NCI-H2081 (cell line): Measurements from ENCODE around the gene YY1.
"Not testable (repeated sequence)": the region's sequence is repeated elsewhere in the genome, so short reads cannot be mapped to it uniquely, and the experiment has no call there.

Source experiments
- DNase-seq, 2 experiments: peaks; one replicate each; lab custom pipeline; 2025; lab: John Stamatoyannopoulos, UW

The YY1 gene

DNA sequence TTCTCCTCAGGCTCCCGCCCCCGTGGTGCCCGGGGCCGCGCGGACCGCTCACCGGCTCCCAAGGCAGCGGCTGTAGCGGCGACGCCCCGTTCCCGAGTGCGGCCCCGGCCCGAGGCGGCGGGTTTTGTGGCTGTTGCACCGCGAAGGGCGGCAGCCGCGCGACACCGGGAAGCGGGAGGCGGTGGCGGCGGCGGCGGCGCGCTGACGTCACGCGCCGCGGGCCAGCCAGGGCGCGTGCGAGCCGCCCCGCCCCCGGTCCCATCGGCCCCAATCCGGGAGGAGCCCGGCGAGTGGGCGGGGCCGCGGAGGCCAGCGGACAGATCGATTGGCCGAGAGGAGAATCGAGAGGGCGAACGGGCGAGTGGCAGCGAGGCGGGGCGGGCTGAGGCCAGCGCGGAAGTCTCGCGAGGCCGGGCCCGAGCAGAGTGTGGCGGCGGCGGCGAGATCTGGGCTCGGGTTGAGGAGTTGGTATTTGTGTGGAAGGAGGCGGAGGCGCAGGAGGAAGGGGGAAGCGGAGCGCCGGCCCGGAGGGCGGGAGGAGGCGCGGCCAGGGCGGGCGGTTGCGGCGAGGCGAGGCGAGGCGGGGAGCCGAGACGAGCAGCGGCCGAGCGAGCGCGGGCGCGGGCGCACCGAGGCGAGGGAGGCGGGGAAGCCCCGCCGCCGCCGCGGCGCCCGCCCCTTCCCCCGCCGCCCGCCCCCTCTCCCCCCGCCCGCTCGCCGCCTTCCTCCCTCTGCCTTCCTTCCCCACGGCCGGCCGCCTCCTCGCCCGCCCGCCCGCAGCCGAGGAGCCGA, at the start of gene YY1:
TSS of gene YY1 (plus strand) at position 726 of the 792 bp plus-strand sequence. CDS start 101 bp downstream, outside the sequence.
- DNase-seq: peak; percentile 99 to 100

DNA sequence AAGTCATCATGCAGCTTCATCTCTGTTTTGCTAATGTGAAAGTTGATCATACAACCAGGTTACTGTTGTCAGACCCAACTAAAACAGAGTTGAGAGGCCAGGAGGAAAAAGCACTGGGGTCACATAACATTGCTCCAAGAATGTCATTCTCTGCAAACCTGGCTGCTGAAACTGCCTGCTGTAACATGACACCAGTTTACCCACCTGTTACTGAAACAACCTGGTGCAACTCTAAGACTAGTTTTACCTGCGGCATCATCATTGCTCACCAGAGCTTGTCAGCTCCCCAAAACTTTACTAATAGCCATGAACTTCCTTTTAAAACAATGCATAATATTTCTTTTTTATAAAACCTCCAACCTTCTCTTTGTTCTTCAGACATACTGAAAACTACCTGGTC, 48.8 kb upstream of the YY1 start:
- DNase-seq: no peak

DNA sequence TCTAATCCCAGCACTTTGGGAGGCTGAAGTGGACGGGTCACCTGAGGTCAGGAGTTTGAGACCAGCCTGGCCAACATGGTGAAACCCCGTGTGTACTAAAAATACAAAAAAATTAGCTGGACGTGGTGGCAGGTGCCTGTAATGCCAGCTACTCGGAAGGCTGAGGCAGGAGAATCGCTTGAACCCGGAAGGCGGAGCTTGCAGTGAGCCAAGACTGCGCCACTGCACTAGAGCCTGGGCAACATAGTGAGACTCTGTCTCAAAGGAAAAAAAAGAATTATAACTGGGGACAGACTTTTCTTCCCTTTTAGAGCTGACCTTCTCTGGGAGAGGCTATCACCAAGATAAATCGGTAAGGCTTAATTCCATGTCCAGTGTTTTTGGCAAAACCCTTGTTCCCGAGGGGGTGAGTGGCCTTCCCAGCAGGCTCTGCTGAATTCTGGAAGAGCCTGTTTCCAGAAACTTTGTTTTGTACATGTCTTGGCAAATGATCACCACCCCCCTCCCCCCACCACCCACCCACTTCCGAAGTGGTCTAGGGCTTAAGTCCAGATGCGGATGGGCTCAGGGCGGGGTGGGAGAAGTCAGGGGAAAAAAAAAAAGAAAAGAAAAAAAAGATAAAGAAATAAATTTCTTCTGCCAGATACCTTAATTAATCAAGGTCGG, 47.2 kb upstream of the YY1 start:
- DNase-seq: no peak

DNA sequence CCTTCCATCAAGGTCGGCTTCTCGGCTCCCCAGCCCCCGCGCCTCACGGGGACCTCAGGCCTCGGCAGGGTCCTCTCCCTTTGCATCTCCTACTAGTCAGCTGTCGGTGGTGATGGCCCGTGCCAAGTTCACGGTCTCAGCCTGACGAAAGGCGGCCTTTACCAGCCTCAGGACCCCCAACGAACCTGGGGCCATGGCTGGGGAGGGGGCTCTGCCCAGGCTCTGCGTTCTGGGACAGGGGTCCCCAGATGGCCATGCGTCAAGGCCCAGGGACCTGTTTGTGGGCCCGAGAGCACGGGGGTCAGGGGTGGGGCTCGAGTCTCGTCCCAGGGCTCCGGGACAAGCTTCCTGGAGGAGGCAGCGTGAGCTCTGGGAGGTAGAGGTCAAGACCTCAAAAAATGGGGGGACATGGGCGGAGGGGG, 46.7 kb upstream of the YY1 start:
- no peak for DNase-seq

DNA sequence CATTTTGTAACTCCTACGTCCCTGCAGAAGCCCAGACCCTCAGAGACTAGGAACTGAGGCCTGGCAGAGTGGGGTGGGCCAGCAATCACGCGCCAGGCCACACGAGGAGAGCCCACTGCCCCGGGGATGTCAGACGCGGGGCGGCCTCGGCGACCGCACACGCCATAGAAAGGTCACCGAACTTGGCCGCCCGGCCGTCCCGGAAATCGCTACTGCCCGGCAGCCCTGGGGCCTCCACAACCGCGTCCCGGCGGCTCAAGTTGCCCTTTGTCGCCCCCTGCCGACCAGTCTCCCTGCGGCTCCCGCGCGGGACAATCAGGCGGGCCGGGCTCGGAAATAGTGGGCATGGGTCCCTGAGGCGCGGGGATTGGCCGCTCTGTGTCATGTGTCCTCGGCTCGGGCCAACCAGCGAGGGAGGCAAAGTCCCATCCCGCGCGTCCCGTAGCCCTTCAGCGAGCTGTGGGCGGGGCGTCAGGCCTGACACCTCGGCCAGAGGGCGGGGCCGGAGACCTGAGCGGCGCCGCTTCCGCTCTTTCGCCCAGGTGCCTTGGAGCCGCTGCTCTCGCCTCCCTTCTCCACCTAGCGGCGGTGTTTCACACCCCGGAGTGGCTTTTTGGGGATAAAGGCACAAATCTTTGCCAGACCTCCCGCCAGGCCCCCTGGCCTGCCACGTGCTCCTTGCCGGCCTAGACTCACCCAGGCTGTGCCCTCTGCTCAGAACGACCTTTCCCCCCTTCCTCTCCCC, 46.1 kb upstream of the YY1 start:
- peak; percentile 99 to 100 for DNase-seq

DNA sequence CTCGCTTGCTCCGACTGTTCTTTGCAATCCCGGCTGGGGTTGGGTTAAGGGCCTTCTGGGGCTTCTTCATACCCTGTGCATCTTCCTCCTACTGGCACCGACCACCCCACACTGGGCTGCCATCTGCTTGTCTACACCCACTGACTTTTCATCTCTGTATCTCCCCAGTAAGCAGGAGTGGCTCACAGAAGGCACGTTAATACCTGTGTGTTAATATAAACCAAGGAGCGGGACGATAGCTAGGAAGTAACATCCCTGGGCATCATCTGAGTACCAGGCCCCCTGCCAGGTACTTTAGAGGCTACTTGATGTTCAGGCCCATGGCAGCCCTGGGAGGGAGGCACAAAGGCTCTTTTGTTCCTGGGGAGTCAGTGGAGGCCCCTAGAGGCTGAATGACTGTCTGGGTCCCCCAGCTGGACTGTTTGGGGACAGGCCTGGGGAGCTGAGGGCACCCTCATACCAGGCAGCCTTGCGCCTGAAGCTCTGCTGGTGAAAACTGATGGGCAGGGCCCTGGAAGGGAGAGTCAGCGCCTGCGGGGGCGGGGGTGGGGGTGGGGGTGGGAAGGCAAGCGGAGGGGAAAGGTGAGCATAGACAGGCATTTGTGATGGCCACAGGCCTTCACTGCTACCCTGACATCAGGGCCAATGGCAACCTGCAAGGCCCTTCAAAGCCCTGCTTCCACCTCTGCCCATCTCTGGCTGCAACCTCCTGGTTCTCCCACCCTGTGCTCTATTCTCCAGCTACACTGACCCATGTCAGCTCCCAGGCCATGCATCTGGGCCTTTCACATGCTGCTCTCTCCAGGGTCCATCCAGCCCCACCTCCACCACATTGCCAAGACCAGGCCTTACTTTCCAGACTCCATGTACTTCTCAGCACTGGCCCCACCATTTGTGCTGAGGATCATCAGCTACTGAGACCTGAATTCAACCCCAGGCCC, 45.3 kb upstream of the YY1 start:
- peak in 1 of 2 experiments; percentile 38 for DNase-seq

DNA sequence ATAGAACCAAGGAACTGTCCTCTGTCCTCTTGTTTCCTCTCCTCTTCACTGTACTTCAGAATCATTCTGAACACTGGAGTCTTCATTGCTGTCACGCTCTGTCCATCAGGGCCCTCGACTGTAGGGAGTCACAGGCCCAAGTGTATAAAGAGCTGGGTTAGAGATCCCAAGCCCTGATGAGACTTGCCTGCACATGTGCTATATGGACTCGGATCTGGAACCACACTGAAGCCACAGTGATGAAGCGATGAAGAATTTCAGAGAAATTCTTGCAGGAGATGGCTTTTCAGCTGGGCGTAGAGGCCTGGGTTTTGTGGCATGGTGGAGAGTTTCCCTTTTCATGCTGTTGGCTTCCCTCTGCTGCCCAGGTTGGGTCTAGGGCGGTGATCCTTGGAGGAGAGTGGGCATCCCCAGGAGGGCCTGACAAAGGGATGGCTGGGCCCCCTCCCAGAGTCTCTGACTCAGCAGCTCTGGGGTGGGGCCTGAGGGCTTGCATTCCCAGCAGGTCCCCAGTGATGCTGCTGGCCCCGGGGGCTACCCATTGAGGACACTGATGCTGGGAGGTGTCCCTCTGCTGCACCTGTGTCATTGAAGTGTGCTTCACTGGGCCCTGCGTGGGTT, 39.6 kb upstream of the YY1 start:
- no peak for DNase-seq

DNA sequence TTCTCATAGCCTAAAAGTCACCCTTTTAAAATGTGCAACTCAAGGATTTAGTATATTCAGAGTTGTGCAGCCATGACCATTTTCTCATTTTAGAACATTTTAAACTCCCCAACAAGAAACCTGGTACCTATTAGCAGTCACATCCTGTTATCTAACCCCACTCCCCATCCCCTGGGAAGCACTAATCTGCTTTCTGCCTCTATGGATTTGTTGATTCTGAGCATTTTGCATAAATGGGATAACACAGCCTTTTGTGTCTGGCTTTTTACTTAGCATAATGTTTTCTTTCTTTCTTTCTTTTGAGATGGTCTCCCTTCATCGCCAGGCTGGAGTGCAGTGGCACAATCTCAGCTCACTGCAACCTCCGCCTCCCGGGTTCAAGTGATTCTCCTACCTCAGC, 38.6 kb upstream of the YY1 start:
- DNase-seq: no peak

DNA sequence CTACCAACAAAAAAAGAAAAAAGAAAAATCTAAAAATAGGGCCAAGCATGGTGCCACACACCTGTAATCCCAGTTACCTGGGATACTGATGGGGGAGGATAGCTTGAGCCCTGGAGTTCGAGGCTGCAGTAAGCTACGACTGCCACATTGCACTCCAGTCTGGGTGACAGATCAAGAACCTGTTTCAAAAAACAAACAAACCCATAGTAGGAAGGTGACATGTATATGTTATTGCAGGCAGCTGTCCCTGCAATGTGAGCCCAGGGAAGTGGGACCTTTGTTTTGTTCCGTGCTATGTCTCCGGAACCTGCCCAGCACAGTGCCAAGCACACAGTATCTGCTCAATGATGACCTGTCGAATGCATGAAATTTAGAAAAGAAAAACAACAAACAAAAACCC, 37.2 kb upstream of the YY1 start:
- no peak for DNase-seq

DNA sequence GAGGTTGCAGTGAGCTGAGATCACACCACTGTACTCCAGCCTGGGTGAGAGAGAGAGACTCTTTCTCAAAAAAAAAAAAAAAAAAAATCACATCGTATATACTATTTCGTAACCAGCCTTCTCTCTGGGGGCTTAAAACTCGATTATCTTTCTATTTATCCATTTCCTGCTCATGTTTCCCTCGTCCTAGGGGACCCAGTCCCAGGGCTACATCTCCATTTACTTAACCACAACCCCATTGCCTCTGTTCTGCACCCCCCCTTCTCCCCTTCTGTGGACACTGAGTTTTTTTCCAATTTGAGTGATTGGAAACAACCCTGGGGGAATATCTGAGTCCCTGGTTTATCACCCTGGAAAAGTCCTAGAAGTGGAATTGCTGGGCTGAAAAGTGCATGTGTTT, 36.2 kb upstream of the YY1 start:
- DNase-seq: no peak

DNA sequence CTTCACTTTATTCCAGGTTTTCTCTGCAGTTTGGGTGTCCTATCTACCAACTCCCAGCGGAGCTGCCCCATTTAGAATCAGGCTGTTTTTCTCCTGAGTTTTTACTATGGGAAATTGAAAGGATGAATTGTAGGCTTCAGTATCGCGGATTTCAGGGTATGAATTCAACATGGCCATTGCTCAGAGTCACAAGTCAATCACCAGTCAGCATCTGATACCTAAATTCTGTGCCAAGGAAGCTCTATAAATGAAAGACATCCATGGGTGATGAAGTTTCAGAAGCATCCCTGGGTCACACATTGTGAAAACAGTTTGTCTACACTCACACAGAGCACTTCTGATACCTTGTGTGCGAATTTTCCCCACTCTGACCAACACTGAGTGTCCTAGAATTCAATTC, 35.8 kb upstream of the YY1 start:
- DNase-seq: no peak

DNA sequence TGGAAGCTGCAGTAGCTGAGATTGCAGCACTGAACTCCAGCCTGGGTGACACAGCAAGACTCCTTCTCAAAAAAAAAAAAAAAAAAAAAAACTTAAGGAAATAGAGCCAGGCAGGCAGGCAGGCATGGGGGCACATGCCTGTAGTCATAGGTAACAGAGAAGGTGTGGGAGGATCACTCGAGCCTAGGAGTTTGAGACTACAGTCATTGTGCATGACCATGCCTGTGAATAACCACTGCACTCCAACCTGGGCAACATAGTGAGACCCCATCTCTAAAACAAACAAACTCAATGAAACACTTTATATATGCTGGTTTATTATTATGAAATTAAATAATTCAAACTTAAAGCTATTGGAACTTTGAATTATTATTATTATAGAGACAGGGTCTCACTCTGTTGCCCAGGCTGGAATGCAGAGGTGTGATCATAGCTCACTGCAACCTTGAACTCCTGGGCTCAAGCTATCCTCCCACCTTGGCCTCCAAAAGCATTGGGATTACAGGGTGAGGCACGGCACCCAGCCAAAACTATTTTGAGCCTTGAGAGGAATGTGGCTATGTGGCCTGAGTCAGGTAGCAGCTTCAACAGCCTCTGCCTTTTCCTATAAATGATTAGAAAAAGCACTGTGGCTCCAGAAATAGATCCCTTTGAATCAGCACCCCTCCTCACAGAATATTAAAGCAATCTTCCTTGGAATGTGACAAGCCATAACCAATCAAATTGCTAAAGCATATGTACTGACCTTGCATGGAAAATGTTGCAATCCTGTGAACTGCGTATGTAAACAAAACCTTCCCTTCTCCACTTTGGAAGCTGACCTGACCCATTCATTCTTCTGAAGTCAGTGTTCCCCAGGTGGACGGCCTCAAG, 34.7 kb upstream of the YY1 start:
- no peak for DNase-seq

DNA sequence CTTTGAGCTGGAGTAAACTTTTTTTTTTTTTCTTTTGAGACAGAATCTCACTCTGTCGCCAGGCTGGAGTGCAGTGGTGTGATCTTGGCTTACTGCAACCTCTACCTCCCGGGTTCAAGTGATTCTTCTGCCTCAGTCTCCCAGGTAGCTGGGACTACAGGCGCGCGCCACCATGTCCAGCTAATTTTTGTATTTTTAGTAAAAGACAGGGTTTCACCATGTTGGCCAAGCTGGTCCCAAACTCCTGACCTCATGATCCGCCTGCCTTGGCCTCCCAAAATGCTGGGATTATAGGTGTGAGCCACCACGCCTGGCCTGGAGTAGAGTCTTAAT, 34.1 kb upstream of the YY1 start:
- DNase-seq: not testable (repeated sequence)

DNA sequence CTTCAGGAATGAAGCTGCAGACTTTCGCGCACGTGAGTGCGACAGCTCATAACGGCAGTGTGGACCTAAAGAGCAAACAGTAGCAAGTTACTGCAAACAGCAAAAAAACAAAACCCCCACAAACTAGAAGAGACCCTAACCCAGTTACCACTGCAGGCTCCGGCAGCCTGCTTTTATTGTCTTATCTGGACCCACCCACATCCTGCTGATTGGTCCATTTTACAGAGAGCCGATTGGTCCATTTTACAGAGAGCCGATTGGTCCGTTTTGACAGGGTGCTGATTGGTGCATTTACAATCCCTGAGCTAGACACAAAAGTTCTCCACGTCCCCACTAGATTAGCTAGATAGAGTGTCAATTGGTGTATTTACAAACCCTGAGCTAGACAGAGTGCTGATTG, 31.4 kb upstream of the YY1 start:
- DNase-seq: not testable (repeated sequence)

DNA sequence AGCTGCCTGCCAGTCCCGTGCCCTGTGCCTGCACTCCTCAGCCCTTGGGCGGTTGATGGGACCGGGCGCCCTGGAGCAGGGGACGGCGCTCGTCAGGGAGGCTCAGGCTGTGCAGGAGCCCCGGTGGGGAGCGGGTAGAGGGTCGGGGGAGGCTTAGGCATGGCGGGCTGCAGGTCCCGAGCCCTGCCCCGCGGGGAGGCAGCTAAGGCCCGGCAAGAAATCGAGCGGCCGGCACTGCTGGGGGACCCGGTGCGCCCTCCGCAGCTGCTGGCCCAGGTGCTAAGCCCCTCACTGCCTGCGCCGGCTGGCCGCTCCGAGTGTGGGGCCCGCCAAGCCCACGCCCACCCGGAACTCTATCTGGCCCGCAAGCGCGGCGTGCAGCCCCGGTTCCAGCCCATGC, 30.8 kb upstream of the YY1 start:
- not testable (repeated sequence) for DNase-seq

DNA sequence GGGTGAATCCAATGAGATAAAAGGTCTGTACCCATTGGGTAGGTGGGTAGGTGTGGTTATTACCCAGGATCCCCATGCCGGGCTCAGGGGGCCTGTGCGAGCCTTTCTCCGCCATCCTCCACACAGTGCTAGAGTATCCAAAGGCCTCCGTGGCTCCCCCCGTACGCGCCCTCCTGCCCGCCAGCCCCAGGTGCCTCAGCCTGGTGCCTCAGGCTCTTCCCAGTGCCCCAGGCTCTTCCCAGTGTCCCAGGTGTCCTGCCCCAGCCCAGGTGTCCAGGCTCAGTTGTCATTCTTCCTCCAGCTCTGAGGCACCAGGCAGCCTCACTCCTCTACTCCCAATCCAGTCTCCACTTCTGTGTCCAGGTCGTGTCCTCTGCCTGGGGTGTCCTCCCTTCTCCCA, 27.6 kb upstream of the YY1 start:
- no peak for DNase-seq

DNA sequence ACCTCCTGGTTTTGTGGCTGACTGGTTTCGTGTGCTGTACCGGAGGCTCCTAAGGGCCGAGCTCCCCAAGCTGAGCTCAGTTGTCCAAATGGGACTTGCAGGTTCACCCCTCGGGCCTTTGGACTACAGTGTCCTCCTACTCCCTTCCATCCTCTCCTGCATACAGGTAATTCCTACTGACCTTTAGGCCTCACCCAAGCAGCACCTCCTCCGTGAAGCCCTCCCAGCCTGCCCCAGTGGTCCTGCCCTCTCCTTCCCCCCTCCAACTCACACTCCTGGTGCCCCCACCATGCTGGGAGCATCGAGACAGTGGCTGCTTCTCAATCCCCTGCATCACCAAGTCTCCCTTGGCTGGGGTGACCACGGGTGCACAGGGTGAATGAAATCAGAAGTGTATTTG, 27.1 kb upstream of the YY1 start:
- no peak for DNase-seq

DNA sequence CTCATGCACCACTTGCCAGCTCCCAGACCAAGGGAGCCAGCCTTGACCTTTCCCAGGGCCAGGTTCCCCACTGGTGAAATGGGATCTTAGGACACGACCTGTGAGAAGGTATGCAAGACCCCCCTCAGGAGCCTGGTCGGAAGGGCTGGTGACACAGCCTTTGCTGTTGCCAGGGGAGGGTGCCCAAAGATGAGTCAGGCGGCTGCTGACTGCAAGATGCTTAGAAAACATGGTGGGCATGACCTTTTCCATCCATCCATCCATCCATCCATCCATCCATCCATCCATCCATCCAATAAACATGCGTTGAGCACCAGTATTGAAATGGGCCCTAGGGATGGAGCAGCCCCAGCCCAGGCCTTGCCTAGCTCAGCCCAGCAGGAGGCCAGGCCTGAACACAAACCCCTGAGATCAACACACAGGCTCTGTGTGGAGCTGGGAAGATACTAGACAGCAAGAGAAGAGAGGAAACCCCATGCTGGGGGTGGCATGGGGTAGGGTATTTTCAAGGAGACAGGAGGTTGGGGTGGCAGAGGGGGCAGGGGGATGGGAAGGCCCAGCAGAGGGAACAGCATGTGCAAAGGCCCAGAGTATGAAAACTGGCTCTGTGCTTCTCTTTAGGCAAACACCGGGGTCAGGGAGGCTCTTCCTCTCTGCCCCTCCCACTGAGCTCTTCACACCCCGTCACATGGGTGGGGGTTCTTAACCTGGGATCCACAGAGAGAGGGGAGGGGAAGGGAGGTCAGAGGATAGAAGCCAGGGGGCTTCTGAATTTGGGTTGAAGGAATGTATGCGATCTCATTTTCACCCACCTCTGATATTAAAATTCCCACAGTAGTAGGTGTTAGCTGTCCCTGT, 26.2 kb upstream of the YY1 start:
- DNase-seq: no peak

DNA sequence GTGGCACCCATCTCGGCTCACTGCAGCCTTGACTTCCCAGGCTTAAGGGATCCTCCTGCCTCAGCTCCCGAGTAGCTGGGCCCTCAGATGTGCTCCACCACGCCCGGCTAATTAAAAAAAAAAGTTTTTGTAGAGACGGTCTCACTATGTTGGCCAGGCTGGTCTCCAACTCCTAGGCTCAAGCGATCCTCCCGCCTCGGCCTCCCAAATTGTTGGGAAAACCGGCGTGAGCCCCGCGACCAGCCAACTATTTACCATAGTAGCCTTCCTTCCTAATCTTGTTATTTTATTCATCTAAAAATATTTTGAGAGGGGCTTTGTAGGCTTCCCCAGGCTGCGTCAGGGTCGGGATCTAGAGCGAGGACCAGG, 25.4 kb upstream of the YY1 start:
- no peak for DNase-seq
